Ishikawa (cell line): ENCODE measurements around the gene HRH1.

Experiments used
- CEBPB ChIP-seq: IDR thresholded peaks from 2 replicates; pipeline ENCODE4 v1.6.1; 2012
- CREB1 ChIP-seq: IDR thresholded peaks from 2 replicates; pipeline ENCODE4 v1.6.1; 2012; ENCODE audit warnings: low read depth
- EGR1 ChIP-seq: IDR thresholded peaks from 2 replicates; pipeline ENCODE4 v1.6.1; 2012
- EP300 ChIP-seq: IDR thresholded peaks from 2 replicates; pipeline ENCODE4 v1.6.1; 2012; ENCODE audit warnings: borderline replicate concordance
- FOXM1 ChIP-seq: IDR thresholded peaks from 2 replicates; pipeline ENCODE4 v1.6.1; 2012; ENCODE audit warnings: low read depth, borderline replicate concordance
- NFIC ChIP-seq: IDR thresholded peaks from 2 replicates; pipeline ENCODE4 v1.6.1; 2012
- RAD21 ChIP-seq: IDR thresholded peaks from 2 replicates; pipeline ENCODE4 v1.6.1; 2012; ENCODE audit warnings: low read depth
- TAF1 ChIP-seq: IDR thresholded peaks from 2 replicates; pipeline ENCODE4 v1.6.1; 2012; ENCODE audit warnings: low read depth, mild to moderate bottlenecking
- TCF12 ChIP-seq: IDR thresholded peaks from 2 replicates; pipeline ENCODE4 v1.6.1; 2012; ENCODE audit warnings: low read depth
- TEAD4 ChIP-seq: IDR thresholded peaks from 2 replicates; pipeline ENCODE4 v1.6.1; 2012
- YY1 ChIP-seq: IDR thresholded peaks from 2 replicates; pipeline ENCODE4 v1.6.1; 2012; ENCODE audit warnings: low read depth
- ZBTB7A ChIP-seq: IDR thresholded peaks from 2 replicates; pipeline ENCODE4 v1.6.1; 2012; ENCODE audit warnings: low read depth
- TF ChIP-seq, protein P1 (sequence below): IDR thresholded peaks from 2 replicates; pipeline ENCODE4 v1.6.1; 2012
- TF ChIP-seq, protein P2 (sequence below): IDR thresholded peaks from 2 replicates; pipeline ENCODE4 v1.6.1; 2012
- TF ChIP-seq, protein P3 (sequence below): IDR thresholded peaks from 2 replicates; pipeline ENCODE4 v1.6.1; 2012; ENCODE audit warnings: low read depth, mild to moderate bottlenecking

The HRH1 gene

GRCh38 chr3:11297126-11297525 is 142.8 kb downstream of the HRH1 start:
- TF ChIP-seq TEAD4 (no peak), TCF12 (no peak), EGR1 (no peak), TAF1 (no peak), NFIC (no peak), RAD21 (no peak), EP300 (no peak), CREB1 (no peak), CEBPB (no peak), YY1 (no peak), FOXM1 (no peak), ZBTB7A (no peak)
- TF ChIP-seq, protein P1, sequence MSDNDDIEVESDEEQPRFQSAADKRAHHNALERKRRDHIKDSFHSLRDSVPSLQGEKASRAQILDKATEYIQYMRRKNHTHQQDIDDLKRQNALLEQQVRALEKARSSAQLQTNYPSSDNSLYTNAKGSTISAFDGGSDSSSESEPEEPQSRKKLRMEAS, result no peak
- TF ChIP-seq, protein P2, sequence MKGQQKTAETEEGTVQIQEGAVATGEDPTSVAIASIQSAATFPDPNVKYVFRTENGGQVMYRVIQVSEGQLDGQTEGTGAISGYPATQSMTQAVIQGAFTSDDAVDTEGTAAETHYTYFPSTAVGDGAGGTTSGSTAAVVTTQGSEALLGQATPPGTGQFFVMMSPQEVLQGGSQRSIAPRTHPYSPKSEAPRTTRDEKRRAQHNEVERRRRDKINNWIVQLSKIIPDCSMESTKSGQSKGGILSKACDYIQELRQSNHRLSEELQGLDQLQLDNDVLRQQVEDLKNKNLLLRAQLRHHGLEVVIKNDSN, result no peak
- TF ChIP-seq, protein P3, sequence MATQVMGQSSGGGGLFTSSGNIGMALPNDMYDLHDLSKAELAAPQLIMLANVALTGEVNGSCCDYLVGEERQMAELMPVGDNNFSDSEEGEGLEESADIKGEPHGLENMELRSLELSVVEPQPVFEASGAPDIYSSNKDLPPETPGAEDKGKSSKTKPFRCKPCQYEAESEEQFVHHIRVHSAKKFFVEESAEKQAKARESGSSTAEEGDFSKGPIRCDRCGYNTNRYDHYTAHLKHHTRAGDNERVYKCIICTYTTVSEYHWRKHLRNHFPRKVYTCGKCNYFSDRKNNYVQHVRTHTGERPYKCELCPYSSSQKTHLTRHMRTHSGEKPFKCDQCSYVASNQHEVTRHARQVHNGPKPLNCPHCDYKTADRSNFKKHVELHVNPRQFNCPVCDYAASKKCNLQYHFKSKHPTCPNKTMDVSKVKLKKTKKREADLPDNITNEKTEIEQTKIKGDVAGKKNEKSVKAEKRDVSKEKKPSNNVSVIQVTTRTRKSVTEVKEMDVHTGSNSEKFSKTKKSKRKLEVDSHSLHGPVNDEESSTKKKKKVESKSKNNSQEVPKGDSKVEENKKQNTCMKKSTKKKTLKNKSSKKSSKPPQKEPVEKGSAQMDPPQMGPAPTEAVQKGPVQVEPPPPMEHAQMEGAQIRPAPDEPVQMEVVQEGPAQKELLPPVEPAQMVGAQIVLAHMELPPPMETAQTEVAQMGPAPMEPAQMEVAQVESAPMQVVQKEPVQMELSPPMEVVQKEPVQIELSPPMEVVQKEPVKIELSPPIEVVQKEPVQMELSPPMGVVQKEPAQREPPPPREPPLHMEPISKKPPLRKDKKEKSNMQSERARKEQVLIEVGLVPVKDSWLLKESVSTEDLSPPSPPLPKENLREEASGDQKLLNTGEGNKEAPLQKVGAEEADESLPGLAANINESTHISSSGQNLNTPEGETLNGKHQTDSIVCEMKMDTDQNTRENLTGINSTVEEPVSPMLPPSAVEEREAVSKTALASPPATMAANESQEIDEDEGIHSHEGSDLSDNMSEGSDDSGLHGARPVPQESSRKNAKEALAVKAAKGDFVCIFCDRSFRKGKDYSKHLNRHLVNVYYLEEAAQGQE, result no peak

DNA sequence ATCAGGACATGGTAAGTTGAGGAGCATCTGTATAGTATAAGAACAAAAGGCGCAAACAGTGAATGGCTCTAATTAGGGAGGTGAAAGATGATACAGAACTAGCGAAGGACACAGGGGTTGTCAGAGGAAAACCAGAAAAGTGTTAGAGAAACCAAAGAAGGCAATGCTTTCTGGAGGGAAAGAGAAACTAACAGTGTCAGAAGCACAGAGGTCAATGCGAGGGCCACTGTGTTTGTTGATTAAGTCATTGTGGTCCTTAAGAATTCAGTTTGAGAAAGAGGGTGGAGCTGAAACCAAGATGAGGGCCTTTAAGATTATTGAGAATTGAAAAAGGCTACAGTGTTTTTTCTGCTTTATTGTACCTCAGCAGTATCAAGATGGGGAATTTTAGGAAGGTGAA is 146.7 kb downstream of the HRH1 start:
- TF ChIP-seq FOXM1 (no peak), EP300 (no peak), TAF1 (no peak), EGR1 (no peak), ZBTB7A (no peak), RAD21 (no peak), TEAD4 (no peak), TCF12 (no peak), YY1 (no peak), NFIC (no peak)
- TF ChIP-seq, protein P1, result no peak
- TF ChIP-seq, protein P2, result no peak
- TF ChIP-seq, protein P3, result no peak

GRCh38 chr3:11302444-11302843 is 148.2 kb downstream of the HRH1 start:
- TF ChIP-seq, protein P2, result no peak
- TF ChIP-seq YY1 (no peak), TEAD4 (no peak), TAF1 (no peak), FOXM1 (no peak), TCF12 (no peak), CEBPB (no peak), RAD21 (no peak), ZBTB7A (no peak), EGR1 (no peak), NFIC (no peak), CREB1 (no peak)
- TF ChIP-seq, protein P1, result no peak
- TF ChIP-seq, protein P3, result no peak

DNA sequence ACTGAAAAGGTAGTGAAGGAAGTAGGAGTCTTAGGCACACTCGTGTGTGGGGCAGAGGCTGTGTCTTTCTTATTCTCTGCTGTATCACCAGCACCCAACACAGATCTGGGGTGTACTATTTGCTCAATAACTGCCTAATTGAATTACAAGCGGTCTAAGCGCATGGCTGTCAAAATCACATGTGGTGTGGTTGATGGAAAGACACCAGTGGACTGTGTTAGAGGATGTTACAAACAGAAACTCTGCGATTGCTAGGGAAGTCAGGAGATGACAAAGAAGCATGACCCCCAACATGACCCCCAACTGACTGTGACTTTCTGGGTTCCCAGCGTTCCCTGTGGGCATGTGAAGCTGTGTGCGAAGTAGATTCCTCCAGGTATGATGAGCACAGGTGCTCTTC is 149.9 kb downstream of the HRH1 start:
- no peak for TF ChIP-seq ZBTB7A
- TF ChIP-seq NFIC, result no peak
- no peak for TF ChIP-seq TCF12
- no peak for TF ChIP-seq EP300
- no peak for TF ChIP-seq FOXM1
- TF ChIP-seq EGR1, result no peak
